IMR-90 (cell line): ENCODE data around the gene EXOC2. TPM values are rescaled to one million over a fixed set of nuclear protein-coding genes. Genes with fewer than 3 reads are reported as not detected.

Experiments
- ATAC-seq: fragments of 200-7000 bp; cut with Tn5 transposase; 2 replicates; pipeline ENCODE4 v1.9.1; 2020; ENCODE audit warnings: low read depth, mild to moderate bottlenecking, moderate library complexity
- BruUV-seq: library from RNA; stranded (reverse); fragments of 400-500 nt; replicated peaks from 2 replicates; lab custom pipeline; 2021; lab: Mats Ljungman, UMichigan
- CTCF ChIA-PET: fragments of 300-600 bp; formaldehyde crosslinking; extraction: SDS; loops from one replicate; lab custom pipeline; 2021; ENCODE audit warnings: antibody characterized with exemption; lab: Yijun Ruan, JAX
- POLR2A ChIA-PET: fragments of 300-600 bp; sonication (Branson Sonifier 250); formaldehyde crosslinking; loops from one replicate; lab custom pipeline; 2022; ENCODE audit warnings: antibody characterized with exemption; ENCODE audit not compliant: unreplicated experiment; lab: Charles Lee
- DNase-seq: peaks from one replicate; pipeline ENCODE4 v3.0.0; 2013
- H2AFZ ChIP-seq: replicated peaks from 2 replicates; pipeline ENCODE3; 2013; ENCODE audit warnings: low read length, mild to moderate bottlenecking; ENCODE audit not compliant: poor library complexity
- H2AK5ac ChIP-seq: 2 replicates; pipeline ENCODE4 v1.6.1; 2013; ENCODE audit warnings: low read depth, low read length, inconsistent platforms
- H2AK9ac ChIP-seq: replicated peaks from 2 replicates; pipeline ENCODE3; 2013; ENCODE audit warnings: mild to moderate bottlenecking, low read depth, low read length, moderate library complexity; ENCODE audit not compliant: poor library complexity
- H2BK120ac ChIP-seq: 2 replicates; pipeline ENCODE4 v1.6.1; 2013; ENCODE audit warnings: low read depth, low read length, inconsistent platforms
- H2BK15ac ChIP-seq: 3 replicates; pipeline ENCODE4 v1.6.1; 2013; ENCODE audit warnings: low read depth, low read length, inconsistent platforms
- H2BK20ac ChIP-seq: 2 replicates; pipeline ENCODE4 v1.6.1; 2013; ENCODE audit warnings: low read depth, mild to moderate bottlenecking, inconsistent platforms, low read length, moderate library complexity
- H2BK5ac ChIP-seq: 2 replicates; pipeline ENCODE4 v1.6.1; 2013; ENCODE audit warnings: mild to moderate bottlenecking, low read depth, low read length, inconsistent platforms; ENCODE audit not compliant: poor library complexity, severe bottlenecking
- H3K14ac ChIP-seq: replicated peaks from 2 replicates; pipeline ENCODE4 v1.6.1; 2013; ENCODE audit warnings: low read depth, low read length, inconsistent platforms
- H3K18ac ChIP-seq: 2 replicates; pipeline ENCODE4 v1.6.1; 2013; ENCODE audit warnings: low read depth, low read length, control low read depth
- H3K23ac ChIP-seq: 2 replicates; pipeline ENCODE4 v1.6.1; 2013; ENCODE audit warnings: low read depth, low read length, inconsistent platforms
- H3K27ac ChIP-seq: 2 replicates; pipeline ENCODE4 v1.5.1; 2013; ENCODE audit warnings: mild to moderate bottlenecking, control low read depth, low read length; ENCODE audit not compliant: insufficient read depth
- H3K27me3 ChIP-seq: 2 replicates; pipeline ENCODE4 v1.6.1; 2013; ENCODE audit warnings: low read length; ENCODE audit not compliant: control insufficient read depth, insufficient read depth
- H3K36me3 ChIP-seq: 2 replicates; pipeline ENCODE4 v1.6.1; 2013; ENCODE audit warnings: low read length, mixed read lengths; ENCODE audit not compliant: control insufficient read depth, insufficient read depth
- H3K4ac ChIP-seq: 2 replicates; pipeline ENCODE4 v1.6.1; 2013; ENCODE audit warnings: low read depth, low read length, inconsistent platforms
- H3K4me1 ChIP-seq: 2 replicates; pipeline ENCODE4 v1.6.1; 2013; ENCODE audit warnings: low read length, mixed read lengths; ENCODE audit not compliant: control insufficient read depth, insufficient read depth
- H3K4me2 ChIP-seq: 2 replicates; pipeline ENCODE4 v1.6.1; 2013; ENCODE audit warnings: low read depth, mild to moderate bottlenecking, control low read depth, low read length, moderate library complexity
- H3K4me3 ChIP-seq: 2 replicates; pipeline ENCODE4 v1.5.1; 2013; ENCODE audit warnings: low read depth, mild to moderate bottlenecking, control low read depth, low read length, moderate library complexity; ENCODE audit not compliant: insufficient read depth
- H3K56ac ChIP-seq: 2 replicates; pipeline ENCODE4 v1.6.1; 2013; ENCODE audit warnings: low read length, inconsistent platforms; ENCODE audit not compliant: insufficient read depth; ENCODE audit errors: extremely low read depth
- H3K79me1 ChIP-seq, 2 experiments: 2 replicates each; pipeline ENCODE4 v1.6.1; 2013; ENCODE audit warnings: low read length in 2 of 2, inconsistent platforms in 1 of 2, low read depth in 1 of 2
- H3K9ac ChIP-seq: 2 replicates; pipeline ENCODE4 v1.6.1; 2013; ENCODE audit warnings: low read depth, low read length, control low read depth
- H3K9me1 ChIP-seq: 2 replicates; pipeline ENCODE4 v1.6.1; 2013; ENCODE audit warnings: low read length, inconsistent platforms; ENCODE audit not compliant: insufficient read depth
- H3K9me3 ChIP-seq: 2 replicates; pipeline ENCODE4 v1.6.1; 2013; ENCODE audit warnings: low read length; ENCODE audit not compliant: control insufficient read depth, insufficient read depth
- H4K20me1 ChIP-seq: 2 replicates; pipeline ENCODE4 v1.6.1; 2013; ENCODE audit warnings: low read length, inconsistent platforms; ENCODE audit not compliant: insufficient read depth
- H4K5ac ChIP-seq: 2 replicates; pipeline ENCODE4 v1.6.1; 2013; ENCODE audit warnings: mild to moderate bottlenecking, low read depth, low read length, control low read depth
- H4K8ac ChIP-seq, 2 experiments: 2 replicates each; pipeline ENCODE4 v1.6.1; 2013; ENCODE audit warnings: low read depth in 2 of 2, low read length in 2 of 2, control low read depth in 1 of 2, inconsistent platforms in 1 of 2
- H4K91ac ChIP-seq: 2 replicates; pipeline ENCODE4 v1.6.1; 2013; ENCODE audit warnings: low read depth, low read length, inconsistent platforms; ENCODE audit not compliant: insufficient read depth
- BHLHE40 ChIP-seq: fragments of 150-350 bp; IDR thresholded peaks from 2 replicates; pipeline ENCODE4 v1.6.1; 2016; ENCODE audit warnings: mild to moderate bottlenecking, low read depth, low read length
- CEBPB ChIP-seq: IDR thresholded peaks from 2 replicates; pipeline ENCODE4 v1.6.1; 2012; ENCODE audit warnings: low read depth, low read length, improper control_type of control experiment
- CHD1 ChIP-seq: IDR thresholded peaks from 2 replicates; pipeline ENCODE4 v1.6.1; 2012; ENCODE audit warnings: low read depth, low read length, improper control_type of control experiment
- CTCF ChIP-seq: conservative IDR thresholded peaks from 2 replicates; pipeline ENCODE4 v1.5.1; 2012; ENCODE audit warnings: mild to moderate bottlenecking, low read depth, low read length, improper control_type of control experiment
- ELK1 ChIP-seq: fragments of 150-350 bp; IDR thresholded peaks from 2 replicates; pipeline ENCODE4 v1.6.1; 2016; ENCODE audit warnings: low read depth, mild to moderate bottlenecking, low read length, moderate library complexity, borderline replicate concordance
- FOS ChIP-seq: fragments of 150-350 bp; IDR thresholded peaks from 2 replicates; pipeline ENCODE4 v1.6.1; 2016; ENCODE audit warnings: low read depth, low read length
- MAFK ChIP-seq: IDR thresholded peaks from 2 replicates; pipeline ENCODE4 v1.6.1; 2012; ENCODE audit warnings: low read depth, low read length, improper control_type of control experiment
- MAZ ChIP-seq: IDR thresholded peaks from 2 replicates; pipeline ENCODE4 v1.6.1; 2012; ENCODE audit warnings: low read depth, mild to moderate bottlenecking, low read length, improper control_type of control experiment, moderate library complexity, borderline replicate concordance
- MXI1 ChIP-seq: IDR thresholded peaks from 2 replicates; pipeline ENCODE4 v1.6.1; 2012; ENCODE audit warnings: low read depth, mild to moderate bottlenecking, low read length, moderate library complexity, borderline replicate concordance
- NFE2L2 ChIP-seq: fragments of 150-350 bp; IDR thresholded peaks from 2 replicates; pipeline ENCODE4 v1.6.1; 2016; ENCODE audit warnings: low read depth, mild to moderate bottlenecking, low read length
- POLR2A ChIP-seq: IDR thresholded peaks from 2 replicates; pipeline ENCODE4 v1.6.1; 2012; ENCODE audit warnings: mild to moderate bottlenecking, low read depth, low read length
- RAD21 ChIP-seq: IDR thresholded peaks from 2 replicates; pipeline ENCODE4 v1.6.1; 2012; ENCODE audit warnings: low read length, improper control_type of control experiment
- RCOR1 ChIP-seq: IDR thresholded peaks from 2 replicates; pipeline ENCODE4 v1.6.1; 2012; ENCODE audit warnings: mild to moderate bottlenecking, low read length, improper control_type of control experiment; ENCODE audit not compliant: insufficient replicate concordance
- RFX5 ChIP-seq: IDR thresholded peaks from 2 replicates; pipeline ENCODE4 v1.8.0; 2012; ENCODE audit warnings: low read depth, mild to moderate bottlenecking, low read length, moderate library complexity
- SMC3 ChIP-seq: fragments of 150-350 bp; IDR thresholded peaks from 2 replicates; pipeline ENCODE4 v1.6.1; 2016; ENCODE audit warnings: low read depth, mild to moderate bottlenecking, antibody characterized with exemption, low read length, moderate library complexity
- USF2 ChIP-seq: fragments of 150-350 bp; IDR thresholded peaks from 2 replicates; pipeline ENCODE4 v1.6.1; 2017; ENCODE audit warnings: mild to moderate bottlenecking, antibody characterized with exemption, low read length, low read depth
- WGBS, 2 experiments: methylation state at CpG; one replicate each; pipeline versions ENCODE4 v1.1.5 to v1.1.7; 2013; ENCODE audit warnings: missing lambda C conversion rate in 2 of 2; ENCODE audit not compliant: insufficient read length in 1 of 2; ENCODE audit errors: extremely low coverage in 2 of 2; 5-methylcytosine and 5-hydroxymethylcytosine counted together
- dilution Hi-C: fragments of 300-500 bp; cut with HindIII; formaldehyde crosslinking; loops from one replicate; pipeline ENCODE4 v1.14.3; 2018; ENCODE audit warnings: low sequenced_read_pairs; ENCODE audit not compliant: unreplicated experiment
- in situ Hi-C: fragments of 300-500 bp; cut with MboI; formaldehyde crosslinking; loops from 3 replicates; pipeline ENCODE4 v1.14.3; 2019; ENCODE audit warnings: low sequenced_read_pairs, inconsistent platforms, mixed read lengths
- intact Hi-C: fragments of 100-400 bp; cut with micrococcal nuclease; formaldehyde crosslinking; loops from 2 replicates; pipeline ENCODE4 v1.10.0; 2022
- polyA plus RNA-seq, 3 experiments: library from polyadenylated mRNA; depleted of rRNA; stranded (reverse); fragments of >200 nt; gene quantifications; 2 replicates each; pipeline ENCODE4 v1.2.3, GENCODE V29; 2012; ENCODE audit warnings: low replicate concordance in 1 of 3
- total RNA-seq: library from RNA; depleted of rRNA; stranded (reverse); fragments of >200 nt; gene quantifications from 2 replicates; pipeline ENCODE4 v1.2.3, GENCODE V29; 2012

EXOC2 gene
- total and polyA plus RNA-seq, 2 of the 4 experiments (the other 2 are of a cell fraction): 13.1 to 37.3 TPM

- Histone ChIP-seq H3K4me1 (no peaks in the 10 kb centered on the region), H3K56ac (no peak overlapping the region), H3K27ac (no peak overlapping the region), H3K4me3 (no peak overlapping the region), H3K9ac (no peak overlapping the region), H2BK15ac (no peak overlapping the region), H3K4me2 (no peak overlapping the region), H2AFZ (no peak overlapping the region), H2AK9ac (no peak overlapping the region), H4K91ac (no peak overlapping the region), H3K36me3 (no peaks in the 10 kb centered on the region), H2BK20ac (no peak overlapping the region), H4K20me1 (no peaks in the 10 kb centered on the region), H3K18ac (no peak overlapping the region), H3K79me1 (no peaks in the 10 kb centered on the region), H2AK5ac (no peak overlapping the region), H3K27me3 (peaks cover 6% of the 10 kb centered on the region), H3K9me1 (no peaks in the 10 kb centered on the region), H2BK120ac (no peak overlapping the region), H3K23ac (no peak overlapping the region), H3K14ac (no peak overlapping the region), H4K5ac (no peak overlapping the region), H3K4ac (no peak overlapping the region), H3K9me3 (no peaks in the 10 kb centered on the region; the same call in 1 of the 2 replicates), H2BK5ac (no peak overlapping the region), H4K8ac (no peak overlapping the region)
- no TSS peak for BruUV-seq
- no peak for DNase-seq
- in situ Hi-C loops (no loop called here), intact Hi-C loops (no loop called here), dilution Hi-C loops (no loop called here)
- WGBS, 2 experiments: 100% methylated on average over 1 of the region's 8 CpGs; no CpG with 5 or more reads in 1 of the 2 experiments
- ChIA-PET POLR2A (no interaction called here), CTCF (no interaction called here)
- no peak for ATAC-seq
- TF ChIP-seq RCOR1 (no peak), NFE2L2 (no peak), CTCF (no peak), CEBPB (no peak), BHLHE40 (no peak), MAFK (no peak), RFX5 (no peak), RAD21 (no peak), FOS (no peak), CHD1 (no peak), POLR2A (no peak), ELK1 (no peak), USF2 (no peak), SMC3 (no peak), MXI1 (no peak), MAZ (no peak)
Measured at GRCh38 chr6:451847-452246, 241.1 kb downstream of the EXOC2 start.
